Loucy (cell line): ENCODE data around the gene PRKCZ.

Source experiments
- H2AFZ ChIP-seq: fragments of 200-600 bp; sonication (generic); 2 replicates; pipeline ENCODE4 v1.6.0; 2016; ENCODE audit warnings: antibody characterized with exemption, mild to moderate bottlenecking, low read length, moderate library complexity
- H3F3A ChIP-seq: fragments of 200-600 bp; 2 replicates; pipeline ENCODE4 v1.6.0; 2016; ENCODE audit warnings: antibody characterized with exemption, low read depth, mild to moderate bottlenecking
- H3K27me3 ChIP-seq: fragments of 200-600 bp; sonication (generic); 2 replicates; pipeline ENCODE4 v1.6.1; 2014; ENCODE audit warnings: low read length, mild to moderate bottlenecking; ENCODE audit not compliant: insufficient read depth, poor library complexity, severe bottlenecking
- H3K36me3 ChIP-seq: fragments of 200-600 bp; sonication (generic); 2 replicates; pipeline ENCODE4 v1.6.1; 2016; ENCODE audit warnings: low read length; ENCODE audit not compliant: insufficient read depth
- H3K4me1 ChIP-seq: fragments of 200-600 bp; sonication (generic); 2 replicates; pipeline ENCODE4 v1.5.1; 2014; ENCODE audit warnings: low read length, mild to moderate bottlenecking; ENCODE audit not compliant: insufficient read depth, poor library complexity, severe bottlenecking
- H3K4me2 ChIP-seq: fragments of 200-600 bp; sonication (generic); 2 replicates; pipeline ENCODE4 v1.6.0; 2014; ENCODE audit warnings: antibody characterized with exemption, low read length, low read depth, mild to moderate bottlenecking; ENCODE audit not compliant: poor library complexity, severe bottlenecking
- H3K4me3 ChIP-seq: fragments of 200-600 bp; sonication (generic); 2 replicates; pipeline ENCODE4 v1.5.1; 2014; ENCODE audit warnings: low read length, mild to moderate bottlenecking, mixed read lengths; ENCODE audit not compliant: poor library complexity, severe bottlenecking
- H3K79me2 ChIP-seq: fragments of 200-600 bp; sonication (generic); 2 replicates; pipeline ENCODE4 v1.6.1; 2014; ENCODE audit warnings: low read length; ENCODE audit not compliant: insufficient read depth
- H3K9ac ChIP-seq: fragments of 200-600 bp; sonication (generic); 2 replicates; pipeline ENCODE4 v1.6.0; 2014; ENCODE audit warnings: mild to moderate bottlenecking, low read depth, low read length, moderate library complexity; ENCODE audit not compliant: poor library complexity, severe bottlenecking
- H3K9me2 ChIP-seq: fragments of 200-600 bp; sonication (generic); replicated peaks from 2 replicates; pipeline ENCODE4 v1.6.1; 2016; ENCODE audit warnings: low read depth, low read length, mixed read lengths
- H3K9me3 ChIP-seq: fragments of 200-600 bp; sonication (generic); 2 replicates; pipeline ENCODE4 v1.6.1; 2014; ENCODE audit warnings: mild to moderate bottlenecking, antibody characterized with exemption, low read length, low read depth; ENCODE audit not compliant: insufficient read depth
- H4K20me1 ChIP-seq: fragments of 200-600 bp; sonication (generic); 2 replicates; pipeline ENCODE4 v1.6.0; 2014; ENCODE audit warnings: antibody characterized with exemption, low read length, mild to moderate bottlenecking; ENCODE audit not compliant: insufficient read depth, poor library complexity, severe bottlenecking
- EZH2phosphoT487 ChIP-seq: fragments of 200-600 bp; IDR thresholded peaks from 2 replicates; pipeline ENCODE4 v1.6.1; 2018; ENCODE audit warnings: antibody characterized with exemption, mild to moderate bottlenecking, moderate library complexity, borderline replicate concordance
- TF ChIP-seq, protein P1 (sequence below): fragments of 200-600 bp; sonication (generic); conservative IDR thresholded peaks from 2 replicates; pipeline ENCODE4 v1.5.1; 2014; ENCODE audit warnings: mild to moderate bottlenecking, antibody characterized with exemption, low read length

The PRKCZ gene

DNA sequence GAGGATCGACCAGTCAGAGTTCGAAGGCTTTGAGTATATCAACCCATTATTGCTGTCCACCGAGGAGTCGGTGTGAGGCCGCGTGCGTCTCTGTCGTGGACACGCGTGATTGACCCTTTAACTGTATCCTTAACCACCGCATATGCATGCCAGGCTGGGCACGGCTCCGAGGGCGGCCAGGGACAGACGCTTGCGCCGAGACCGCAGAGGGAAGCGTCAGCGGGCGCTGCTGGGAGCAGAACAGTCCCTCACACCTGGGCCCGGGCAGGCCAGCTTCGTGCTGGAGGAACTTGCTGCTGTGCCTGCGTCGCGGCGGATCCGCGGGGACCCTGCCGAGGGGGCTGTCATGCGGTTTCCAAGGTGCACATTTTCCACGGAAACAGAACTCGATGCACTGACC is 134.7 kb downstream of the PRKCZ start:
- TF ChIP-seq EZH2phosphoT487 = no peak
- TF ChIP-seq, protein P1, sequence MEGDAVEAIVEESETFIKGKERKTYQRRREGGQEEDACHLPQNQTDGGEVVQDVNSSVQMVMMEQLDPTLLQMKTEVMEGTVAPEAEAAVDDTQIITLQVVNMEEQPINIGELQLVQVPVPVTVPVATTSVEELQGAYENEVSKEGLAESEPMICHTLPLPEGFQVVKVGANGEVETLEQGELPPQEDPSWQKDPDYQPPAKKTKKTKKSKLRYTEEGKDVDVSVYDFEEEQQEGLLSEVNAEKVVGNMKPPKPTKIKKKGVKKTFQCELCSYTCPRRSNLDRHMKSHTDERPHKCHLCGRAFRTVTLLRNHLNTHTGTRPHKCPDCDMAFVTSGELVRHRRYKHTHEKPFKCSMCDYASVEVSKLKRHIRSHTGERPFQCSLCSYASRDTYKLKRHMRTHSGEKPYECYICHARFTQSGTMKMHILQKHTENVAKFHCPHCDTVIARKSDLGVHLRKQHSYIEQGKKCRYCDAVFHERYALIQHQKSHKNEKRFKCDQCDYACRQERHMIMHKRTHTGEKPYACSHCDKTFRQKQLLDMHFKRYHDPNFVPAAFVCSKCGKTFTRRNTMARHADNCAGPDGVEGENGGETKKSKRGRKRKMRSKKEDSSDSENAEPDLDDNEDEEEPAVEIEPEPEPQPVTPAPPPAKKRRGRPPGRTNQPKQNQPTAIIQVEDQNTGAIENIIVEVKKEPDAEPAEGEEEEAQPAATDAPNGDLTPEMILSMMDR = no peak

DNA sequence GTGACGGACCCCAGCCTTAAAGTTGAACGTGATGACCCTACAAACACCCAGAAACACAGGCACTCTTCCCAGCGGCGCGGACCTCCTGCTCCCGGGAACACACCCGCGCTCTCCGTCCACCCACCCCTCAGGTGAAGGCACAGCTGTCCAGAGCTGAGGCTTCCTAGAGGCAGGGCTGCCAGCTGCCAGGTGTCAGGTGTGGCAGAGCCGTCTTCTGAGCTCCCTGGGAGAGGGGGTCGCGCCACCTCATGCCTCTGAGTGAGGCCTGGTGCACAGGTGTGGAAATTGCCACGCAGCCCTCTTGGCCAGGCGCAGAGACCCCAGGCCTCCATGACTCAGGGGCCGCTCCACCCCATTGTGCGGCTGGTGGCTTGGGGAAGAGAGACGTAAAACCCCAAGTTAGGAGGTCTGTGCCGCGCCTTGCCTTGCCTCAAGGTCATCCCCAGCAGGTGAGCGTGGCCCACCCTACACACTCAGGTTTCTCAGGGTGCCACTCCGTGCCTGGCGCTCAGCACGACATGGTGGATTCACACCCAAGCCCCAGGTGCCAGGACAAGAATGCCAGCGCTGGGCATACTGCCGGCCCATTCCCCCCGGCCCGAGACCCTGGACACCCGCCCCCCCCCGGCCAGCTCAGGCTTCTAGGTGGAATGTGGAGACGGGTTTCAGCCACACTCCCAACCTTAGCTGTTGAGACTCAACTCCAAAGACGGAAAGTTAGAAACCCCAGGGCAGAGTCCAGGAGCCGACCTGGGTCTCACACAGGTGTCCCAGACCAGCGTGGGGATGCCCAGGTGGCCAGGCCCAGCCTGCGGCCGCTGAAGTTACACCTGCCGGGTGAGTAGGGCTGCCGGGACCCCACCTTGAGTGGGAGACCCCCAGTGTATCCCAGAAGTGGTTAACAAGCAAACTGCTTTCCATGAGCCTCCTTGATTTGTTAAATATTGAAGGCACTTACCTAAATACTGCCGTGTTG is 136.0 kb downstream of the PRKCZ start:
- peaks cover 3% of the 10 kb centered on the region; the same call in 1 of the 2 replicates for H3K79me2 ChIP-seq

More for the DNA sequence above, 134.7 kb downstream of the PRKCZ start:
- H3K36me3 ChIP-seq = no peaks in the 10 kb centered on the region
- H3K9me2 ChIP-seq = no peaks in the 10 kb centered on the region
- H3K9me3 ChIP-seq = no peaks in the 10 kb centered on the region
- H3K9ac ChIP-seq = no peak overlapping the region
- no peaks in the 10 kb centered on the region for H3F3A ChIP-seq
- H4K20me1 ChIP-seq = no peaks in the 10 kb centered on the region
- no peaks in the 10 kb centered on the region for H3K79me2 ChIP-seq
- H3K4me3 ChIP-seq = no peak overlapping the region
- no peak overlapping the region for H2AFZ ChIP-seq
- no peaks in the 10 kb centered on the region for H3K4me1 ChIP-seq
- H3K4me2 ChIP-seq = no peak overlapping the region
- H3K27me3 ChIP-seq = no peaks in the 10 kb centered on the region

DNA sequence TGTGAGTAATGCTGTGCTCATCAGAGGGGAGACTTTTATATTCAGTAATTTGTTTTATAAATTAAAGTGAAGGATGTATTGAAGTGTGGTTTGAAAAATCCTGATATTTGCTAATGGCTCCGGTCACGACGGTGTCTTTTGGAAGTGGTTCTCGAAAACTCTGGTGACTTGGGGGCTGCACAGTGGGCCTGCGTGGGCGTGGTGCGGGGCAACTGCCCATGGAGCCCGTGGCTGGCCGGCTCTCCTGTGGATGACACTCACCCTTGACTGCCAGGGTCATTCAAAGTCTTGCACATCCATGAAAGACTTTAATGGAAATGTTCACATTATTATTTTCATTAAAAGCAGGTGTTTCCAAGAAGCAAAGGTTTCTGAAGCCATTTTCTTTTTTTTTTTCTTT is 136.7 kb downstream of the PRKCZ start:
- Histone ChIP-seq H3K4me2 (no peak overlapping the region), H3K36me3 (no peaks in the 10 kb centered on the region), H3K27me3 (no peaks in the 10 kb centered on the region), H2AFZ (no peak overlapping the region), H3K9me2 (no peaks in the 10 kb centered on the region), H3K9me3 (no peaks in the 10 kb centered on the region), H3F3A (no peaks in the 10 kb centered on the region), H4K20me1 (peaks cover 5% of the 10 kb centered on the region), H3K4me3 (no peak overlapping the region), H3K4me1 (peaks cover 3% of the 10 kb centered on the region), H3K79me2 (peaks cover 8% of the 10 kb centered on the region; the same call in 1 of the 2 replicates), H3K9ac (no peak overlapping the region)
- TF ChIP-seq EZH2phosphoT487 = no peak
- TF ChIP-seq, protein P1 = no peak

More for the DNA sequence above, 136.0 kb downstream of the PRKCZ start:
- Histone ChIP-seq H3K9me2 (no peaks in the 10 kb centered on the region), H3K36me3 (no peaks in the 10 kb centered on the region), H3K4me3 (no peak overlapping the region), H3K9ac (no peak overlapping the region), H3K9me3 (no peaks in the 10 kb centered on the region), H4K20me1 (peaks cover 2% of the 10 kb centered on the region), H3K27me3 (no peaks in the 10 kb centered on the region), H2AFZ (no peak overlapping the region), H3K4me1 (no peaks in the 10 kb centered on the region), H3F3A (no peaks in the 10 kb centered on the region), H3K4me2 (no peak overlapping the region)
- TF ChIP-seq, protein P1 = no peak
- no peak for TF ChIP-seq EZH2phosphoT487
